ENCODE data around the gene UBE3C. TPM values are rescaled to one million over a fixed set of nuclear protein-coding genes. Genes with fewer than 3 reads are reported as not detected.

The UBE3C gene
- total and polyA plus RNA-seq, 4 donors: 12.7 to 91.8 (median 46.1) TPM

DNA sequence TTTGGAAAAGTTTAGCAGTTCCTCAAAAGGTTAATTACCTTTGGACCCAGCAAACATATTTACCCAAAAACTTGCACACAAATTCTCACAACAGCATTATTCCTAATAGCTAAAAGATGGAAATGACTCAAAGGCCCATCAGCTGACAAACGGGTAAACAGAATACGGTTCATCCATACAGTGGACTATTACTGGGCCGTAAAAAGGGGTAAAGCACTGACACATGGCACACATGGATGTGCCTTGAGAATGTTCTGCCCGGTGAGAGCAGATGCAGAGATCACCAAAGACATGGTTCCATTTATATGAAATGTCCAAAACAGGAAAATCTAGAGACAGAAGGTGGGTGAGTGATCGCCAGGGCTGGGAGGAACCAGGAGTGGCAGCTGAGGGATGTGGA is 102.9 kb downstream of the UBE3C start:
- Histone ChIP-seq H3K9me3 (ENCODE audit: control insufficient read depth in 4 of 4, insufficient read depth in 3 of 4, low read length in 3 of 4) (no peaks in the 10 kb centered on the region), H3K36me3 (ENCODE audit: control insufficient read depth in 4 of 4, insufficient read depth in 4 of 4, low read length in 4 of 4) (peaks cover 0 to 16% (median 7%) of the 10 kb centered on the region in 4 donors)
- TF ChIP-seq, protein P1, sequence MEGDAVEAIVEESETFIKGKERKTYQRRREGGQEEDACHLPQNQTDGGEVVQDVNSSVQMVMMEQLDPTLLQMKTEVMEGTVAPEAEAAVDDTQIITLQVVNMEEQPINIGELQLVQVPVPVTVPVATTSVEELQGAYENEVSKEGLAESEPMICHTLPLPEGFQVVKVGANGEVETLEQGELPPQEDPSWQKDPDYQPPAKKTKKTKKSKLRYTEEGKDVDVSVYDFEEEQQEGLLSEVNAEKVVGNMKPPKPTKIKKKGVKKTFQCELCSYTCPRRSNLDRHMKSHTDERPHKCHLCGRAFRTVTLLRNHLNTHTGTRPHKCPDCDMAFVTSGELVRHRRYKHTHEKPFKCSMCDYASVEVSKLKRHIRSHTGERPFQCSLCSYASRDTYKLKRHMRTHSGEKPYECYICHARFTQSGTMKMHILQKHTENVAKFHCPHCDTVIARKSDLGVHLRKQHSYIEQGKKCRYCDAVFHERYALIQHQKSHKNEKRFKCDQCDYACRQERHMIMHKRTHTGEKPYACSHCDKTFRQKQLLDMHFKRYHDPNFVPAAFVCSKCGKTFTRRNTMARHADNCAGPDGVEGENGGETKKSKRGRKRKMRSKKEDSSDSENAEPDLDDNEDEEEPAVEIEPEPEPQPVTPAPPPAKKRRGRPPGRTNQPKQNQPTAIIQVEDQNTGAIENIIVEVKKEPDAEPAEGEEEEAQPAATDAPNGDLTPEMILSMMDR (IDR thresholded peaks at IDR 0.05; ENCODE audit: control extremely low read depth, extremely low read depth): no peak

DNA sequence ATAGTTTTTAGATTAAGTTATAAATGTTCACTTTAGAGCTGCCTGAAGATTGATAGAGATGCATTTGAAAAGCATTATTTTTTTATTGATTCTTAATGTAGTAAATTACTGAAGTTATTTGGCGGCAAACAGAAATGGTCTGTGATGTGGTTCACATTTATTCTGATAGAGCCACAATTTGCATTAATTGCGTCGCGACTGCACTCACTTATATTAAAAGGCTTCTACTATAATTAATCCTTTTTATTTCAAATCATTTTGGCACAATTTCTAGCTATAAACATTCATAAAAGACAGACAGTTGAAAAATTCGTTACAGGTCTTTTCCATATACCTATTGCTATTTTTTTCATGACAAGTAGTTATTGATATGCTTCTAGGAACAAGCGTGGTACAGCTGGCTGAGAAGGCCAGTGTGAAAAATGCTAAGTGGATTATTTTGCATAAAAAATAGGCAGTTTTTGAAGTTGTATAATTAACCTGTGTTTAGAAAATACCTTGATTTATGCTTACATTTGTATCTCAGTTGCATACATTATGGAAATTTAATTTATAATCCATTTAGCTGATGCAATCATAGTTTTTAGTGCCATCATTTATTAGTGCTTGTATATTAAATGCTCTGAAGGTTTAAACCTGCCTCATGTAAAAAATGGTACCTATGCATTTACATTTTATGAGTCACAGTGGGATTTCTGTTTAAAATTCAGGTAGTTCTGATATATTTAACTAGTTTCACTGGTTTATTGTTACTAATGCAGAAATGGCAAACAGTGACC is 106.0 kb downstream of the UBE3C start:
- Histone ChIP-seq H3K9me3 (ENCODE audit: control insufficient read depth in 4 of 4, insufficient read depth in 3 of 4, low read length in 3 of 4) (no peaks in the 10 kb centered on the region), H3K36me3 (ENCODE audit: control insufficient read depth in 4 of 4, insufficient read depth in 4 of 4, low read length in 4 of 4) (peaks cover 10 to 17% (median 13%) of the 10 kb centered on the region in 4 donors), H3K4me1 (ENCODE audit: control insufficient read depth in 5 of 5, insufficient read depth in 5 of 5, low read length in 5 of 5) (no peaks in the 10 kb centered on the region), H3K4me3 (no peak overlapping the region), H3K9ac (ENCODE audit: insufficient read depth in 1 of 2, low read length in 2 of 2) (no peak overlapping the region), H3K27ac (ENCODE audit: low read depth in 1 of 2, low read length in 1 of 2) (no peak overlapping the region), H3K27me3 (ENCODE audit: control insufficient read depth in 3 of 3, insufficient read depth in 3 of 3, low read length in 2 of 3) (no peaks in the 10 kb centered on the region)
- DNase-seq: no peak
- 89 to 95% methylated on average over 6 of the region's 6 CpGs for WGBS, 2 donors
- TF ChIP-seq, protein P1 (IDR thresholded peaks at IDR 0.05; ENCODE audit: control extremely low read depth, extremely low read depth): no peak
- ATAC-seq (ENCODE audit: insufficient read depth, low FRiP score): no peak

More for the DNA sequence above, 102.9 kb downstream of the UBE3C start:
- 96 to 97% methylated on average over 5 of the region's 5 CpGs for WGBS, 2 donors
- no peak for DNase-seq
- Histone ChIP-seq H3K4me3 (no peak overlapping the region), H3K27me3 (ENCODE audit: control insufficient read depth in 3 of 3, insufficient read depth in 3 of 3, low read length in 2 of 3) (no peaks in the 10 kb centered on the region), H3K9ac (ENCODE audit: insufficient read depth in 1 of 2, low read length in 2 of 2) (no peak overlapping the region), H3K27ac (ENCODE audit: low read depth in 1 of 2, low read length in 1 of 2) (no peak overlapping the region), H3K4me1 (ENCODE audit: control insufficient read depth in 5 of 5, insufficient read depth in 5 of 5, low read length in 5 of 5) (no peaks in the 10 kb centered on the region)
- no peak for ATAC-seq (ENCODE audit: insufficient read depth, low FRiP score)

DNA sequence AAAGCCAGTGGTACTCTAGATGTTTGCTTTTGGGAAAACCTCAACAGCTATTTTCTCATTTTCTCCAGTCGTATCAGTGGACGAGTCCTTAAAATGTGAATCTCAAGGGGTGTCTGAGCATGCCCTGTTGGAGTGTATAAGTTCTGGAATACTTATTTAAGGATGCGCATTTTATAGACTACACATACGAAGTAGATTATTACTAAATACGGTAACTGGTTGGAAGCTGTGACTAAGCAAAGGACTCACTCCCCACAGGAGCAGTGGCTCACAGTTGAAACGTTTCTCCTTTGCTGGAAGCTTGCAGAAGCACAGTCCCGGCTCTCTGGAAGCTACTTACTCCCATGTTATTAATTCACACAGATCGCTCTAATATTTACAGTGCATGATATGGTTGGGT is 107.3 kb downstream of the UBE3C start:
- no peak for ATAC-seq (ENCODE audit: insufficient read depth, low FRiP score)
- Histone ChIP-seq H3K36me3 (ENCODE audit: control insufficient read depth in 4 of 4, insufficient read depth in 4 of 4, low read length in 4 of 4) (peaks cover 10 to 20% (median 15%) of the 10 kb centered on the region in 4 donors), H3K27ac (ENCODE audit: low read depth in 1 of 2, low read length in 1 of 2) (no peak overlapping the region), H3K4me3 (no peak overlapping the region), H3K27me3 (ENCODE audit: control insufficient read depth in 3 of 3, insufficient read depth in 3 of 3, low read length in 2 of 3) (no peaks in the 10 kb centered on the region), H3K9me3 (ENCODE audit: control insufficient read depth in 4 of 4, insufficient read depth in 3 of 4, low read length in 3 of 4) (no peaks in the 10 kb centered on the region), H3K9ac (ENCODE audit: insufficient read depth in 1 of 2, low read length in 2 of 2) (no peak overlapping the region), H3K4me1 (ENCODE audit: control insufficient read depth in 5 of 5, insufficient read depth in 5 of 5, low read length in 5 of 5) (no peaks in the 10 kb centered on the region)
- 93 to 95% methylated on average over 8 of the region's 8 CpGs for WGBS, 2 donors
- no peak for DNase-seq
- TF ChIP-seq, protein P1 (IDR thresholded peaks at IDR 0.05; ENCODE audit: control extremely low read depth, extremely low read depth): no peak

Measured in lung (tissue), 12 donors.